ENCODE data around the gene YJU2.
A peak's percentile ranks its signal among the peaks of the same experiment; 100 is the strongest.
"Not testable (repeated sequence)": the region's sequence is repeated elsewhere in the genome, so short reads cannot be mapped to it uniquely, and the experiment has no call there.

YJU2 gene

DNA sequence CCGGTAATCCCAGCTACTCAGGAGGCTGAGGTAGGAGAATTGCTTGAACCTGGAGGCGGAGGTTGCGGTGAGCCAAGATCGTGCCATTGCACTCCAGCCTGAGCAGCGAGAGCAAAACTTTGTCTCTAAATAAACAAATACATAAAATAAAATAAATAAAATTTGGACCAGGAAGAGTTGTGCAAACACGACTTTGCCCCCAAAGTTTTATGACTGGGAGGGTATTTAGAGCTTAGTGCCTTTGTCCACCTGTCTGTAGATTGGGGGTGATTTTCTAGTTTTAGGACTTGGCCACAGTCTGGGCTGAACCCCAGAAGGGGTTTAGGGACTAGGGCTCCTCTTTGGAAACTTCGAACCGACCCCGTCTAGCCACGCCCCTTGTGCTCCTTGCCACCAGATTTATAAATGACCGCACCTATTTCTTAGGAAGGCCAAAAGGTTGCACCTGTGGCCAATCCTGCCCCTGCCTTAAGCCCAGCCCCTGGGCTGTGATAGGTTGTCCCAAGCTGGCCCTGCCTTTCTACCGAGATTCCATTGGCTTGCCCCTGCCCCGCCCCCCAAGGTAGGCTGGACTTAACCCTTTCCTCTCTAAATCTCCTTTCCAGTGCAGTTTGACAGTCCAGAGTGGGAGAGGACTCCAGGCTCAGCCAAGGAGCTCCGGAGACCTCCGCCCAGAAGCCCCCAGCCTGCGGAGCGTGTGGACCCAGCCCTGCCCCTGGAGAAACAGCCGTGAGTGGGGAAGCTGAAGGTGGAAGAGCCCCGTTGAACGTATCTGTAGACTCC is 37.5 kb downstream of the YJU2 start:
- H3K27me3 ChIP-seq (ENCODE audit: control insufficient read depth in 2 of 2, insufficient read depth in 2 of 2, low read length in 2 of 2): peaks cover 20 to 22% of the 10 kb centered on the region in 2 donors
- no peaks in the 10 kb centered on the region for H3K9me3 ChIP-seq (ENCODE audit: control insufficient read depth in 2 of 2, low read length in 2 of 2)
- H3K4me3 ChIP-seq (ENCODE audit: low read length in 2 of 2): peak overlapping the region; percentile 83 to 89
- H3K27ac ChIP-seq (ENCODE audit: low read depth in 2 of 2, low read length in 2 of 2): peak overlapping the region; percentile 81 to 82
- H3K36me3 ChIP-seq (ENCODE audit: control insufficient read depth in 2 of 2, insufficient read depth in 2 of 2, low read length in 2 of 2): no peaks in the 10 kb centered on the region
- H3K4me1 ChIP-seq (ENCODE audit: control insufficient read depth in 2 of 2, insufficient read depth in 2 of 2, low read length in 2 of 2): peaks cover 0 to 5% of the 10 kb centered on the region in 2 donors
- peak overlapping the region; percentile 63 to 77 for H3K9ac ChIP-seq (ENCODE audit: low read depth in 1 of 2, low read length in 2 of 2)

DNA sequence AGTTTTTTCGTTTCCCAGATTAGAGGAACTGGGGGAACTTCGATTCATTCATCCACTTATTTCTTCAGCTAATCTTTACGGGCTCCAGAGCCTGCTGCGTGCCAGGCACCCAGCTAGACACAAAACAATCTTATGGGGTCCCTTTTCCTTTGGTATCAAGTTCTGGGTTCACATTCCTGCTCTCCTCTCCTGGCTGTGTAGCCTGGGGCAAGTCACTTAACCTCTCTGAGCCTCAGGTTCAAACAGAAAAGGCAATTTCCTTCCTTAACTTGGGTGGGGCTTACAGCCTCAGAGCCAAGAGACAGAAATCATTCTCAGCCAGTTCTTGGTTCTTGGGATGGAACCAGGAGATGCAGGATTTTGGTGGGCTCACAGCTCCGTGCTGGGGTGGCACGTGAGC is 38.1 kb downstream of the YJU2 start:
- Histone ChIP-seq H3K9ac (ENCODE audit: low read depth in 1 of 2, low read length in 2 of 2) (peak overlapping the region; percentile 63 to 77), H3K4me1 (ENCODE audit: control insufficient read depth in 2 of 2, insufficient read depth in 2 of 2, low read length in 2 of 2) (peaks cover 0 to 5% of the 10 kb centered on the region in 2 donors), H3K27me3 (ENCODE audit: control insufficient read depth in 2 of 2, insufficient read depth in 2 of 2, low read length in 2 of 2) (peaks cover 16 to 20% of the 10 kb centered on the region in 2 donors), H3K4me3 (ENCODE audit: low read length in 2 of 2) (peak overlapping the region; percentile 83 to 89), H3K36me3 (ENCODE audit: control insufficient read depth in 2 of 2, insufficient read depth in 2 of 2, low read length in 2 of 2) (no peaks in the 10 kb centered on the region), H3K27ac (ENCODE audit: low read depth in 2 of 2, low read length in 2 of 2) (peak overlapping the region; percentile 81 to 82), H3K9me3 (ENCODE audit: control insufficient read depth in 2 of 2, low read length in 2 of 2) (no peaks in the 10 kb centered on the region)

DNA sequence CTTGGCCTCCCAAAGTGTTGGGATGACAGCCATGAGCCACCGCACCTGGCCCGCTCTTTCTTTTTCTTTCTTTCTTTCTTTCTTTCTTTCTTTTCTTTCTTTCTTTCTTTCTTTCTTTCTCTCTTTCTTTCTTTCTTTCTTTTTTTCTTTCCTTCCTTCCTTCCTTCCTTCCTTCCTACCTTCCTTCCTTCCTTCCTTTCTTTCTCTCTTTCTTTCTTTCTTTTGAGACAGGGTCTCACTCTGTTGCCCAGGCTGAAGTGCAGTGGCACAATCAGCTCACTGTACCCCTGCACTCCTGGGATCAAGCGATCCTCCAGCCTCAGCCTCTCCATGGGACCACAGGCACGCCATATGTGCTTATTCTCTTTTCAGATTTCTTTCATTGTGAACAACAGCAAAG is 39.3 kb downstream of the YJU2 start:
- not testable (repeated sequence) for H3K4me3 ChIP-seq (ENCODE audit: low read length in 2 of 2); H3K9ac ChIP-seq (ENCODE audit: low read depth in 1 of 2, low read length in 2 of 2); H3K27ac ChIP-seq (ENCODE audit: low read depth in 2 of 2, low read length in 2 of 2); H3K36me3 ChIP-seq (ENCODE audit: control insufficient read depth in 2 of 2, insufficient read depth in 2 of 2, low read length in 2 of 2); H3K4me1 ChIP-seq (ENCODE audit: control insufficient read depth in 2 of 2, insufficient read depth in 2 of 2, low read length in 2 of 2); H3K27me3 ChIP-seq (ENCODE audit: control insufficient read depth in 2 of 2, insufficient read depth in 2 of 2, low read length in 2 of 2); H3K9me3 ChIP-seq (ENCODE audit: control insufficient read depth in 2 of 2, low read length in 2 of 2)

DNA sequence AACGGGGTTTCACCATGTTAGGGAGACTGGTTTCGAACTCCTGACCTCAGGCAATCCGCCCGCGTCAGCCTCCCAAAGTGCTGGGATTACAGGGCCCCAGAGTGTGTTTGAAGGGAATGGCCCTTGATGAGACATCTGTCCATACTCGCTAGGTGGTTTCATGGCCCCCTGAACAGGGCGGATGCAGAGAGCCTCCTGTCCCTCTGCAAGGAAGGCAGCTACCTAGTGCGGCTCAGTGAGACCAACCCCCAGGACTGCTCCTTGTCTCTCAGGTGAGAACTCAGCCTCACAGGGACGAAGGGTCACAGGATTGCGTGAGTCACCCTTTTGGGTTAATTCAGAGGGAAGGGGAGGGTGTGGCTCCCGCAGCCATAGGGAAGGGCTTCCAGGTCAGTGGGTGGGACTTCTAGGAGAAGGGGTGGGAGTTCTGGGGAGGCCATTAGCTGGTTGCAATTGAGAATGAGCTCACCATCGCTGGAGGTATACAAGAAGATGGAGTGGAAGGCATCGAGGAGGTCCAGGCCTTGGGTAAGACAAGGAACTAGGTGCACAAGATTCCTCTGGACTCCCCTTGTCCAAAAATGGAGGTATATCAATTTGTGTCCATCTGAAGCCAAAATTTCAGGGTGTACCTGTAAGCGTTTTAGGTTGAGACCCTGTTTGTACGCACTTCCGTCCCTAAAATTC is 41.4 kb downstream of the YJU2 start:
- Histone ChIP-seq H3K9me3 (ENCODE audit: control insufficient read depth in 2 of 2, low read length in 2 of 2) (no peaks in the 10 kb centered on the region), H3K9ac (ENCODE audit: low read depth in 1 of 2, low read length in 2 of 2) (no peak overlapping the region), H3K36me3 (ENCODE audit: control insufficient read depth in 2 of 2, insufficient read depth in 2 of 2, low read length in 2 of 2) (no peaks in the 10 kb centered on the region), H3K27me3 (ENCODE audit: control insufficient read depth in 2 of 2, insufficient read depth in 2 of 2, low read length in 2 of 2) (peaks cover 0 to 1% of the 10 kb centered on the region in 2 donors), H3K4me1 (ENCODE audit: control insufficient read depth in 2 of 2, insufficient read depth in 2 of 2, low read length in 2 of 2) (peaks cover 0 to 5% of the 10 kb centered on the region in 2 donors), H3K4me3 (ENCODE audit: low read length in 2 of 2) (no peak overlapping the region), H3K27ac (ENCODE audit: low read depth in 2 of 2, low read length in 2 of 2) (no peak overlapping the region)

DNA sequence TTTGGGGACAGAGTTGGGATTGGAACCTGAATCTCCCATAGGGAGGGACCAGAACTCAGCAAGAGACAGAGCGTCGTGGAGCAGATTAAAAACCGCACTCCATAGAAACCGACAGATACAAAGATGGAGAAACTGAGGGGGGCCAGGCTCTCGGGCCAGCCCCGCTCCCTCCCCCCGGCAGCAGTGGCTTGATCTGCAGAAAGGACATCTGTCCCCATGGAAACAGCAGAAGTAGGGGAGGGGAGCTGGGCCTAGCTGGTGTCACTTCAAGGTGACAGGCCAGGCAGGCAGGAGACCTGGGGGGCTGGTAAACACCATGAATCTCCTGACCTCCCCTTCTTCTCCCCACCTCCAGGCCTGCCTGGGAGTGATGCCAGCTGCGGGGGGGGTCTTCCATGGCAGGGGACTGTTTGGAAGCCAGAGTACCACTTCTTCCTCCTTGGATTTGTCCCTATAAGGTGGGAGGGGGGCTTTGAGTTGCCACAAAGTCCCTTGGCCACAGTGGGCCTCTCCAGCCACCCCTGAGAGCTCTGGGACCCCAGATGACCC is 44.4 kb downstream of the YJU2 start:
- Histone ChIP-seq H3K27me3 (ENCODE audit: control insufficient read depth in 2 of 2, insufficient read depth in 2 of 2, low read length in 2 of 2) (no peaks in the 10 kb centered on the region), H3K9ac (ENCODE audit: low read depth in 1 of 2, low read length in 2 of 2) (no peak overlapping the region), H3K27ac (ENCODE audit: low read depth in 2 of 2, low read length in 2 of 2) (no peak overlapping the region), H3K9me3 (ENCODE audit: control insufficient read depth in 2 of 2, low read length in 2 of 2) (no peaks in the 10 kb centered on the region), H3K4me3 (ENCODE audit: low read length in 2 of 2) (no peak overlapping the region), H3K36me3 (ENCODE audit: control insufficient read depth in 2 of 2, insufficient read depth in 2 of 2, low read length in 2 of 2) (no peaks in the 10 kb centered on the region), H3K4me1 (ENCODE audit: control insufficient read depth in 2 of 2, insufficient read depth in 2 of 2, low read length in 2 of 2) (no peaks in the 10 kb centered on the region)

DNA sequence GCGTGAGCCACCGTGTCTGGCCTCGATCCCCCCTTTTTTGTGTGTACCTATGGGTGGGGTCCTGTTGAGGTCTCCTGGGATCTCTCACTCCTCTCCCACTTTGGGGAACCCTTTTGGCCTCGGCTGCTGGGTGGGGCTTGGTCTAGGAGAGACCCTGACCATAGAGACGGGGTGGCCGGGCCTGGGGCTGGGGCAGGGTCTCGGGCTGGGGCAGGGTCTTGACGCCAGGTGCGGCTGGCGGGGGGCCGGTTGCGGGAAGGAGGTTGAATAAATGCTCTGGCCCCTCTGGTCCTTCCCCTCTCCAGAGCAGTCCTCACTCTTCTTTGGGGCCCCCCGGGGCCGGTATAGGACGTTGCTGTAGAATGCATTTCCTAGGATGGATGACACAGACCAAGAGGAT is 45.6 kb downstream of the YJU2 start:
- Histone ChIP-seq H3K36me3 (ENCODE audit: control insufficient read depth in 2 of 2, insufficient read depth in 2 of 2, low read length in 2 of 2) (no peaks in the 10 kb centered on the region), H3K27ac (ENCODE audit: low read depth in 2 of 2, low read length in 2 of 2) (no peak overlapping the region), H3K9ac (ENCODE audit: low read depth in 1 of 2, low read length in 2 of 2) (no peak overlapping the region), H3K4me3 (ENCODE audit: low read length in 2 of 2) (no peak overlapping the region), H3K4me1 (ENCODE audit: control insufficient read depth in 2 of 2, insufficient read depth in 2 of 2, low read length in 2 of 2) (no peaks in the 10 kb centered on the region), H3K27me3 (ENCODE audit: control insufficient read depth in 2 of 2, insufficient read depth in 2 of 2, low read length in 2 of 2) (no peaks in the 10 kb centered on the region), H3K9me3 (ENCODE audit: control insufficient read depth in 2 of 2, low read length in 2 of 2) (no peaks in the 10 kb centered on the region)

DNA sequence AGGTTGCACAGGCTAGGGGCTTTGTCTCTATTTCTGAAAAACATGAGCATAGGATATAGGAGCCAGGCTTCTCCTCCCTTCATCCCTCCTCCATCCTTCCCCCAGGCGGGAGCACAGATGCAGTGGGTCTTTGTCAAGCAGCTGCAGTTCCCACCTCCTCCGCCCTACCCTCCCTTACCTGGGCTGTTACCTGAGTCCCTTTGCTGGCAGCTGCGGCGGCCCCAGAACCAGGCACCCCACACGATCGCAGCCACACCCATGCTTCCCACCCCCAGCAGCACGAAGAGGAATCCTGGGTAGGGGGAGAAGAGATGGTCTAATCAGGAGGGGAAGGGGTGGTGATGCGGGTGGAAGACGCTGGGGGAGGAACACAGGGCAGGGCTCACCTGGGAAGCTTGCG is 47.5 kb downstream of the YJU2 start:
- Histone ChIP-seq H3K9me3 (ENCODE audit: control insufficient read depth in 2 of 2, low read length in 2 of 2) (no peaks in the 10 kb centered on the region), H3K27me3 (ENCODE audit: control insufficient read depth in 2 of 2, insufficient read depth in 2 of 2, low read length in 2 of 2) (no peaks in the 10 kb centered on the region), H3K27ac (ENCODE audit: low read depth in 2 of 2, low read length in 2 of 2) (no peak overlapping the region), H3K9ac (ENCODE audit: low read depth in 1 of 2, low read length in 2 of 2) (no peak overlapping the region), H3K36me3 (ENCODE audit: control insufficient read depth in 2 of 2, insufficient read depth in 2 of 2, low read length in 2 of 2) (no peaks in the 10 kb centered on the region), H3K4me3 (ENCODE audit: low read length in 2 of 2) (no peak overlapping the region), H3K4me1 (ENCODE audit: control insufficient read depth in 2 of 2, insufficient read depth in 2 of 2, low read length in 2 of 2) (no peaks in the 10 kb centered on the region)

DNA sequence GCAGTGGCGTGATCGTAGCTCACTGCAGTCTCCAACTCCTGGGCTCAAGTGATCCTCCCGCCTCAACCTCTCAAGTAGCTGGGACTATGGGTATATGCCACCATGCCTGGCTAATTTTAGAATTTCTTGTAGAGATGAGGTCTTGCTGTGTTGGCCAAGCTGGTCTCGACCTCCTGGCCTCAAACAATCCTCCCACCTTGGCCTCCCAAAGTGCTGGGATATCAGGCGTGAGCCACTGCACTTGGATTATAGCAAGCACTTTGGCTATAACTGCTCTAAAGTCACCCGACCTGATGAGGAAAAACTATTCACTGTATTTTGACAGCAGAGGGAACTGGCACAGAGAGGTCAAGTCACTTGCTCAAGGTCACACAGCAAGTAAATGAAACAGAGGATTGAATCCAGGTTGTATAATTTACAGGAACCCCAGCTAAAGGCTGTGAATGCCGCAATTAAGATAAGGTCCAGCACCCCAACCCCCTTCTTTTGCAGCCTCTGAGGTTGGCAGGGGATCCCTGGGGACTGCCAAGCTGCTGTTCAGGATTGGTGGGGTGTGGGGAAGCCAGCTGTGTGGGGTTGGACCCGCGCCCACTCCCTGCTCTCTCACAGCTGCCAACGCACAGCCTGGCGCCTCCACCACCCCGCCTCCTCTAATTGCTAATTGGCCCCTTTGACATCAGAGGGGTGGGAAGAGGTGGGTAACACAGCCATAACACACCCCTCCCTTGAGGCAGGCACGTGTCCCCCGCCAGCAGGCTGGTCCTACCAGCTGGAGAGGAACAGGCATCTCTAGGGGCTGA is 49.3 kb downstream of the YJU2 start:
- H3K36me3 ChIP-seq (ENCODE audit: control insufficient read depth in 2 of 2, insufficient read depth in 2 of 2, low read length in 2 of 2): no peaks in the 10 kb centered on the region
- no peaks in the 10 kb centered on the region for H3K4me1 ChIP-seq (ENCODE audit: control insufficient read depth in 2 of 2, insufficient read depth in 2 of 2, low read length in 2 of 2)
- no peak overlapping the region for H3K9ac ChIP-seq (ENCODE audit: low read depth in 1 of 2, low read length in 2 of 2)
- no peak overlapping the region for H3K4me3 ChIP-seq (ENCODE audit: low read length in 2 of 2)
- no peaks in the 10 kb centered on the region for H3K27me3 ChIP-seq (ENCODE audit: control insufficient read depth in 2 of 2, insufficient read depth in 2 of 2, low read length in 2 of 2)
- no peaks in the 10 kb centered on the region for H3K9me3 ChIP-seq (ENCODE audit: control insufficient read depth in 2 of 2, low read length in 2 of 2)
- no peak overlapping the region for H3K27ac ChIP-seq (ENCODE audit: low read depth in 2 of 2, low read length in 2 of 2)

DNA sequence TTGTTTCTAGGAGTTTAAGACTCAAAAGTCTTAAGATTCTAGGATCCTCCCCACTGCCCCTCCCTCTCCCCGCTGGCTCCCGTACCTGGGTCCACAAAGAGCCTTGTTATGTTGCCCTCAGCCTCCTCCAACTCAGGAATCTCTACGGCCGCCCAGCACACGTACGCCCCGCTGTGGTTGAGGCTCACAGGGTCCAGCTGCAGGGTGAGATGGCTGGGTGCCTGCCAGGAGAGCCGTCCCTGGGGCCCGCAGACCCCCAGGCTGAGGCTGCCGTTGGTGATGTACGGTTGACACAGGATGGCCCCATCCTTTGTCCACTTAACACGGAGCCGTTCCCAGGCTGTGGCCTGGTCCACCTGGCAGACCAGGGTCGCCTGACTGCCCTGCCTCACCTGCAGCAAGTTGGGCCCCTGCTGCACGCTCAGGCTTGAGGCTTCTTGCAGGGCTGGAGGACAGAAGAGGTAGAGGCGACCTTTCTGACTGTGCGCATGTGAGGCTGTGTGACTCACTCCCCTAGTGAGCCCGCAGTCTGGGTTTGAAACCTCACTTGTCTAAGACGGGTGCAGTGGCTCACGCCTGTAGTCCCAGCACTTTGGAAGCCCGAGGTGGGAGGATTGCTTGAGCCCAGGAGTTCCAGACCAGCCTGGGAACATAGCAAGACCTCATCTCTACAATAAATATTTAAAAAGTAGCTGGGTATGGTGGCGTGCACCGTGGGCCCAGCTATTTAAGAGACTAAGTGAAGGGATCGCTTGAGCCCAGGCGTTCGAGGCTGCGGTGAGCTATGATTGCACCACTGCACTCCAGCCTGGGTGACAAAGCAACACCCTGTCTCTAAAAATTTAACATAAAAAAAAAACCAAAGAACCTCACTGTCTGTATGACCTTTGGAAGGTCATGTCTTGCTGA is 51.3 kb downstream of the YJU2 start:
- no peaks in the 10 kb centered on the region for H3K36me3 ChIP-seq (ENCODE audit: control insufficient read depth in 2 of 2, insufficient read depth in 2 of 2, low read length in 2 of 2)
- H3K4me1 ChIP-seq (ENCODE audit: control insufficient read depth in 2 of 2, insufficient read depth in 2 of 2, low read length in 2 of 2): no peaks in the 10 kb centered on the region
- H3K9ac ChIP-seq (ENCODE audit: low read depth in 1 of 2, low read length in 2 of 2): no peak overlapping the region
- no peaks in the 10 kb centered on the region for H3K9me3 ChIP-seq (ENCODE audit: control insufficient read depth in 2 of 2, low read length in 2 of 2)
- H3K4me3 ChIP-seq (ENCODE audit: low read length in 2 of 2): no peak overlapping the region
- H3K27ac ChIP-seq (ENCODE audit: low read depth in 2 of 2, low read length in 2 of 2): no peak overlapping the region
- no peaks in the 10 kb centered on the region for H3K27me3 ChIP-seq (ENCODE audit: control insufficient read depth in 2 of 2, insufficient read depth in 2 of 2, low read length in 2 of 2)
